ENCODE data around the gene PAX8.

DNA sequence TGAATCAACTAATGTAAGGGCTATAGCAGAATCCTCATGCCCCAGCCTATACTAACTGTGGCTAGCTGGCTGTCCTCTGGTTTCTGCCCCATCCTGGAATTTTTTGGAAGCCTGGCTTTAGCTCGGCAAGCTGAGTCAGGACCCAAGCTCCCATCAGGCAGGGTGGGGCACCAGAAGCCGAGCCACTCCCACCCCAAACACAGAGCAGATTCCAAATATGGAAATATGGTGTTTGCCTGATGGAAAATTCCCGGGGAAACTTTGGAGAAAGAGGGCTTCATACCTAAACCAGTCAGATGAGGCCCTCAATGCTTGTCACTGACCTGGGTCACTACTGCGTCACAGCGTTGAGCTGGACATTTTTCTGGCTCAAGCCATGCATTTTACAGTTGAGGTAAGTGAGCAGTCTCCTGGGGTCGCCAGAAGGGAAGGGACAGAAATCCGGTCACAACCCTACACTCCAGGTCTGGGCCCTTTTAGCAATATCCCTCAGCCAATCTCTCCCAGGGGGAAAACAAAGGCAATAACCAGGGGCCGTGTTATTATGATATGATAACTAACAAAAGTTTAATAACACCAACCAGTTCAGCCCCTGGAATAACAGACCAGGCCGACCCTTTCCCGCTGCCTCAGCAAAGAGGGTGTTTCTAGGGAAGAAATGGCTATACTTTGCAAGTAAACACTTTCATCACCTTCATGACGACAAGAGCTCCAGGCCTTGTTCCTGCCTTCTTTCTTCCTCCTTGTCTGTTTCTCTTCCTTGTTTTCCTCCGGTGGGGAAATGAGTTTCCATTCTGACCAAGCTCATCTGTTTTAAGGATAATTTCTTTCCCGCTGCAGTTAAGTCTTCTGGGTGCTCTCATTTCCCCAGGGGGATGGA is 67.3 kb downstream of the PAX8 start:
- TF ChIP-seq POLR2AphosphoS5 (IDR thresholded peaks at IDR 0.05) (no peak), POLR2A (IDR thresholded peaks at IDR 0.05) (peak in 1 of 4 donors; percentile 42), EP300 (IDR thresholded peaks at IDR 0.05) (no peak)
- TF ChIP-seq, protein P1, sequence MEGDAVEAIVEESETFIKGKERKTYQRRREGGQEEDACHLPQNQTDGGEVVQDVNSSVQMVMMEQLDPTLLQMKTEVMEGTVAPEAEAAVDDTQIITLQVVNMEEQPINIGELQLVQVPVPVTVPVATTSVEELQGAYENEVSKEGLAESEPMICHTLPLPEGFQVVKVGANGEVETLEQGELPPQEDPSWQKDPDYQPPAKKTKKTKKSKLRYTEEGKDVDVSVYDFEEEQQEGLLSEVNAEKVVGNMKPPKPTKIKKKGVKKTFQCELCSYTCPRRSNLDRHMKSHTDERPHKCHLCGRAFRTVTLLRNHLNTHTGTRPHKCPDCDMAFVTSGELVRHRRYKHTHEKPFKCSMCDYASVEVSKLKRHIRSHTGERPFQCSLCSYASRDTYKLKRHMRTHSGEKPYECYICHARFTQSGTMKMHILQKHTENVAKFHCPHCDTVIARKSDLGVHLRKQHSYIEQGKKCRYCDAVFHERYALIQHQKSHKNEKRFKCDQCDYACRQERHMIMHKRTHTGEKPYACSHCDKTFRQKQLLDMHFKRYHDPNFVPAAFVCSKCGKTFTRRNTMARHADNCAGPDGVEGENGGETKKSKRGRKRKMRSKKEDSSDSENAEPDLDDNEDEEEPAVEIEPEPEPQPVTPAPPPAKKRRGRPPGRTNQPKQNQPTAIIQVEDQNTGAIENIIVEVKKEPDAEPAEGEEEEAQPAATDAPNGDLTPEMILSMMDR (IDR thresholded peaks at IDR 0.05), result no peak
